OCI-LY3 (cell line): Measurements from ENCODE around the gene XBP1.

Source experiments
- EZH2phosphoT487 ChIP-seq: fragments of 200-600 bp; shearing (Covaris generic); IDR thresholded peaks from 2 replicates; pipeline ENCODE4 v1.6.1; 2018; ENCODE audit warnings: antibody characterized with exemption, mixed run types, low read depth
- TF ChIP-seq, protein P1 (sequence below): fragments of 200-600, 300-600 bp; sonication (generic); IDR thresholded peaks from 2 replicates; pipeline ENCODE4 v1.5.1; 2014; ENCODE audit warnings: antibody characterized with exemption, low read length, low read depth

DNA sequence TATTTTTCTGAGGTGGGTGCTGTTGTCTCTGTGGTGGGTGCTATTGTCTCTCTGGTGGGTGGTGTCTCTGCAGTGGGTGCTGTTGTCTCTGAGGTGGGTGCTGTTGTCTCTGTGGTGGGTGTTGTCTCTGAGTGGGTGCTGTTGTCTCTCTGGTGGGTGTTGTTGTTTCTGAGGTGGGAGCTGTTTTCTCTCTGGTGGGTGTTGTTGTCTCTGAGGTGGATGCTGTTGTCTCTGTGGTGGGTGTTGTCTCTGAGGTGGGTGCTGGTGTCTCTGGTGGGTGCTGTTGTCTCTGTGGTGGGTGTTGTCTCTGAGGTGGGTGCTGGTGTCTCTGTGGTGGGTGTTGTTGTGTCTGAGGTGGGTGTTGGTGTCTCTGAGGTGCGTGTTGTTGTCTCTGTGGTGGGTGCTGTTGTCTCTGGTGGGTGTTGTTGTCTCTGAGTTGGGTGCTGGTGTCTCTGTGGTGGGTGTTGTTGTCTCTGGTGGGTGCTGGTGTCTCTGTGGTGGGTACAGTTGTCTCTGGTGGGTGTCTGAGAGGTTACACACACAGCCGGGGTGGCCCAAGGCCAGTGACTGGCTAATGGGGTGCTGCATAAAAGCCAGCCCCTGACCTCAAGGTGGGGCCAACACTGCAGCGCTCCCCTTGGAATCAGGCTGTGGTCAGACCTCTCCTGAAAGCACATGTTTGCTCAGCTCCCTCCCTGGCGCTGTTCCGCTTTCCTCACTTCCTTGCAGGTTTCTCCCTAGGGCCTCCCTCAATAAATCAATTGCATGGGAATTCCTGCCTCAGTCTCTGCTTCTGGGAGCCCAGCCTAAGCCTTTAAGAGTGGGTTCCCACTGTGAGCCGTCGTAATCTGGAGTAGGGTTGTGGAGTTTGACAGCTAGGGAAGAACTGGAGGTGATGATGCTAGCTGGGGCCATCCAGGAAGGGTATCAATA lies 31.0 kb upstream of the XBP1 start:
- TF ChIP-seq, protein P1, sequence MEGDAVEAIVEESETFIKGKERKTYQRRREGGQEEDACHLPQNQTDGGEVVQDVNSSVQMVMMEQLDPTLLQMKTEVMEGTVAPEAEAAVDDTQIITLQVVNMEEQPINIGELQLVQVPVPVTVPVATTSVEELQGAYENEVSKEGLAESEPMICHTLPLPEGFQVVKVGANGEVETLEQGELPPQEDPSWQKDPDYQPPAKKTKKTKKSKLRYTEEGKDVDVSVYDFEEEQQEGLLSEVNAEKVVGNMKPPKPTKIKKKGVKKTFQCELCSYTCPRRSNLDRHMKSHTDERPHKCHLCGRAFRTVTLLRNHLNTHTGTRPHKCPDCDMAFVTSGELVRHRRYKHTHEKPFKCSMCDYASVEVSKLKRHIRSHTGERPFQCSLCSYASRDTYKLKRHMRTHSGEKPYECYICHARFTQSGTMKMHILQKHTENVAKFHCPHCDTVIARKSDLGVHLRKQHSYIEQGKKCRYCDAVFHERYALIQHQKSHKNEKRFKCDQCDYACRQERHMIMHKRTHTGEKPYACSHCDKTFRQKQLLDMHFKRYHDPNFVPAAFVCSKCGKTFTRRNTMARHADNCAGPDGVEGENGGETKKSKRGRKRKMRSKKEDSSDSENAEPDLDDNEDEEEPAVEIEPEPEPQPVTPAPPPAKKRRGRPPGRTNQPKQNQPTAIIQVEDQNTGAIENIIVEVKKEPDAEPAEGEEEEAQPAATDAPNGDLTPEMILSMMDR: no peak
- no peak for TF ChIP-seq EZH2phosphoT487
